GM19193 (cell line): ENCODE results near the gene TMEM255B.

Experiments
- POLR2A ChIP-seq: IDR thresholded peaks from 4 replicates; pipeline ENCODE4 v1.6.1; 2011; ENCODE audit not compliant: insufficient read depth, insufficient read length; ENCODE audit errors: extremely low read depth

The TMEM255B gene

GRCh38 chr13:113862191-113862930, 103.3 kb downstream of the TMEM255B start:
- TF ChIP-seq POLR2A = no peak

- TF ChIP-seq POLR2A = no peak
Measured at GRCh38 chr13:113862931-113863523, 104.0 kb downstream of the TMEM255B start.

GRCh38 chr13:113863524-113864272, 104.7 kb downstream of the TMEM255B start, which contains the start of gene GAS6:
GAS6 (minus strand) TSS chr13:113864076; CDS start chr13:113863920, 156 bp downstream.
- no peak for TF ChIP-seq POLR2A

- no peak for TF ChIP-seq POLR2A
Measured at GRCh38 chr13:113864273-113864890, 105.4 kb downstream of the TMEM255B start.

- no peak for TF ChIP-seq POLR2A
Measured at GRCh38 chr13:113865427-113865826, 106.4 kb downstream of the TMEM255B start.
